Measurements from ENCODE around the gene SPRED3.

SPRED3 gene

DNA sequence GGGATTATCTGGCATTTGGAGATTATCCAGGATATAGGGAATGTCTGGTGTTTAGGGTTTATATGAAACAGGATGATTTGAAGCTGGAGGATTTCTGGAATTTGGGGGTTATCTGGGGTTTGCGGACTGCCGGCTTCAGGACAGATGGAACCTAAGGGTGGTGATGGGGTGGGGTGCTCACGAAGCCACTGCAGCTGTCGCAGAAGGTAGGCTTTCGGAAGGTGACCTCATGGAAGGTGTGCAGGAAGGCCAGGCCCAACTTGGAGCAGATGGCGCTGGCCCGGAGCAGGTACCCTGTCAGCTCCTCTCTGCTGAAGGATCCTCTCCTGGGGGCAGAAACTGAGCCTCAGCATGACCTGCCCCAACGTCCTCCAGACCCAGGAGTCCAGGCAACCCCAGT is 24.0 kb downstream of the SPRED3 start:
- no peak for DNase-seq (ENCODE audit: low spot score)
- H3K27ac ChIP-seq = no peak overlapping the region
- TF ChIP-seq, protein P1, sequence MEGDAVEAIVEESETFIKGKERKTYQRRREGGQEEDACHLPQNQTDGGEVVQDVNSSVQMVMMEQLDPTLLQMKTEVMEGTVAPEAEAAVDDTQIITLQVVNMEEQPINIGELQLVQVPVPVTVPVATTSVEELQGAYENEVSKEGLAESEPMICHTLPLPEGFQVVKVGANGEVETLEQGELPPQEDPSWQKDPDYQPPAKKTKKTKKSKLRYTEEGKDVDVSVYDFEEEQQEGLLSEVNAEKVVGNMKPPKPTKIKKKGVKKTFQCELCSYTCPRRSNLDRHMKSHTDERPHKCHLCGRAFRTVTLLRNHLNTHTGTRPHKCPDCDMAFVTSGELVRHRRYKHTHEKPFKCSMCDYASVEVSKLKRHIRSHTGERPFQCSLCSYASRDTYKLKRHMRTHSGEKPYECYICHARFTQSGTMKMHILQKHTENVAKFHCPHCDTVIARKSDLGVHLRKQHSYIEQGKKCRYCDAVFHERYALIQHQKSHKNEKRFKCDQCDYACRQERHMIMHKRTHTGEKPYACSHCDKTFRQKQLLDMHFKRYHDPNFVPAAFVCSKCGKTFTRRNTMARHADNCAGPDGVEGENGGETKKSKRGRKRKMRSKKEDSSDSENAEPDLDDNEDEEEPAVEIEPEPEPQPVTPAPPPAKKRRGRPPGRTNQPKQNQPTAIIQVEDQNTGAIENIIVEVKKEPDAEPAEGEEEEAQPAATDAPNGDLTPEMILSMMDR (IDR thresholded peaks at IDR 0.05) = no peak
- no peak overlapping the region for H3K4me3 ChIP-seq

GRCh38 chr19:38412961-38413360 is 24.5 kb downstream of the SPRED3 start:
- H3K4me3 ChIP-seq = no peak overlapping the region
- TF ChIP-seq, protein P1 (IDR thresholded peaks at IDR 0.05) = no peak
- H3K27ac ChIP-seq = no peak overlapping the region
- DNase-seq (ENCODE audit: low spot score) = no peak

GRCh38 chr19:38413416-38413815 is 24.9 kb downstream of the SPRED3 start:
- TF ChIP-seq, protein P1 (IDR thresholded peaks at IDR 0.05) = no peak
- Histone ChIP-seq H3K4me3 (no peak overlapping the region), H3K27ac (no peak overlapping the region)
- no peak for DNase-seq (ENCODE audit: low spot score)

DNA sequence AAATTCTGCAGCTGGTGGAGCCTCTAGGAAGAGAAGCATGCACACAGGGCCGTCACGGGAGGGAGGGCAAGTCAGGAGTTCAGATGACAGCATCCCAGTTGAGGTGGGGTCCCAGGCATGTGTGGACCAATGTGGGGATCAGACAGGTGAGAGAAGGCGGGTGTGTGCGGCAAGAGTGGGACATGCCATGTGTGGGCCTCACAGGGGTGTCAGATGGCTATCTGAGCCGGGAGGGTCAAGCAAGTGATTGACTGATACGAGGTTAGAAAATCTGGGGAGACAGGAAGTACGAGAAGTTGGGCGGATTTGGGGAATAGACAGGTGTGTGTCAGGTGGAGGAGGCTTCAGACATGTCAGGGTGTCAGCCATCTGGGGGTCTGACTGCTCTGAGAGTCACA is 28.6 kb downstream of the SPRED3 start:
- no peak for DNase-seq (ENCODE audit: low spot score)
- TF ChIP-seq, protein P1 (IDR thresholded peaks at IDR 0.05) = no peak
- H3K4me3 ChIP-seq = peak overlapping the region; percentile 59
- peak overlapping the region in 1 of 2 donors; percentile 16 for H3K27ac ChIP-seq

DNA sequence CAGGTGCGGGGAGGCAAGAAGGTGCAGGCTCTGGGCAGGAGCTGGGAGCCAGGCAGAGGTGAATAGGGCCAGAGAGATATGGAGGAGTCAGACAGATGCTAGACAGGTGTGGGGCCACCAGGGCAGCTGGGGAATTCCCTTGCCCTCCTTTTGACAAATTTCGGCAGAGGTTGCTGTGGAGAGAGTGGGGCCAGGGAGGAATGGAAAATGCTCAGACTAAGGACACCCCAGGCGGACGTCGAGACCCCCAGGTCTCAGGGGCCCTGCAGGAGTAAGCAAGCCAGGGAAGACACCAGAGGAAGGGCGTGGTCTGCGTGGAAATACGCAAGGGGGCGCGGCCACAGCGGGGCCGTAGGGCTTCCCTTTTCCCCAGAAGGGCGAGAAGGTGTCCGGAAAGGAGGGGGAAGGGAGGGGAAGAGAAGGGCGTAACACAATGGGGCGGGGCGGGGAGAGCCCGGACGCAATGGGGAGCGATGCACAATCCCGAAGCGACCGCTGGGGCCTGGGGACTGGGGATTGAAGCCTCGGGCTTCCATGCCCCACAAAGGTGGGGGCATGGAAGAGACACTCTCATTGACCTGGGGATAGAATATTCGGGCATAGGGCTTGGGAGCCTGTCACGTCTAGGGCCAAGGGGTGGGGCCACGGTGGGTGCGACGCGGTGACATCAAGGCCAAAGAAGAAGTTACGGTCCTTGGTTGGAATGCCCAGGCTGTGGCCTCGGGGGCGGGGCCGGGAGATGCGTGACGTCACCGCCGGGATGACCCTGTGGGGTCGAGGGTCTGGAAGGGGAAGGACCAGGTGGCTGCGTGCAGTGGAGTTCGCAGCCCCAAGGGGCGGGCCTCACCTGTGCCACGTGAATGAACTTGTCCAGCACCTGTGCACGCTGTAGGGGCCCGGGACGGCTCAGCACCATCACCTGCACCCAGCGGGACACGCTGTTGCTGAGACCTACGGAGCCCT is 29.3 kb downstream of the SPRED3 start:
- no peak for DNase-seq (ENCODE audit: low spot score)
- Histone ChIP-seq H3K27ac (peak overlapping the region in 1 of 2 donors; percentile 16), H3K4me3 (peak overlapping the region; percentile 59)
- TF ChIP-seq, protein P1 (IDR thresholded peaks at IDR 0.05) = no peak

GRCh38 chr19:38420935-38421334 is 32.4 kb downstream of the SPRED3 start:
- DNase-seq (ENCODE audit: low spot score) = no peak
- Histone ChIP-seq H3K27ac (no peak overlapping the region), H3K4me3 (no peak overlapping the region)
- TF ChIP-seq, protein P1 (IDR thresholded peaks at IDR 0.05) = no peak

- H3K27ac ChIP-seq = no peak overlapping the region
- no peak overlapping the region for H3K4me3 ChIP-seq
- TF ChIP-seq, protein P1 (IDR thresholded peaks at IDR 0.05) = no peak
- DNase-seq (ENCODE audit: low spot score) = no peak
These were observed 33.4 kb downstream of the SPRED3 start for GRCh38 chr19:38421856-38422255.
